B cell (primary cell): ENCODE measurements around the gene USP48. TPM values are rescaled to one million over a fixed set of nuclear protein-coding genes. Genes with fewer than 3 reads are reported as not detected.

Experiments used
- ATAC-seq: fragments of 200-7000 bp; cut with Tn5 transposase; one replicate; pipeline ENCODE4 v1.10.0; 2021; ENCODE audit warnings: low read depth, mild to moderate bottlenecking, moderate number of reproducible peaks, moderate library complexity
- CTCF ChIA-PET: fragments of 350-600 bp; sonication (Branson Sonifier 250); formaldehyde crosslinking; loops from one replicate; lab custom pipeline; 2021; ENCODE audit warnings: antibody characterized with exemption, inconsistent platforms; lab: Charles Lee
- POLR2A ChIA-PET: fragments of 350-600 bp; sonication (Branson Sonifier 250); formaldehyde crosslinking; loops from one replicate; lab custom pipeline; 2021; ENCODE audit warnings: antibody characterized with exemption; lab: Charles Lee
- DNase-seq: peaks from one replicate; pipeline ENCODE4 v3.0.0; 2013
- H2AFZ ChIP-seq: 2 replicates; pipeline ENCODE4 v1.6.1; 2012; ENCODE audit warnings: mild to moderate bottlenecking, low read depth, low read length; ENCODE audit not compliant: insufficient read depth, poor library complexity, severe bottlenecking
- H3K27ac ChIP-seq, 2 donors: 1 replicate in 1 of 2; 2 replicates in 1 of 2; pipeline ENCODE4 v1.5.1; 2012 to 2013; ENCODE audit warnings: low read length in 2 of 2, mild to moderate bottlenecking in 2 of 2, moderate library complexity in 1 of 2
- H3K27me3 ChIP-seq, 4 experiments: fragments of 200-600 bp in 1 of 4; sonication (generic) in 1 of 4; replicated peaks in 1 of 4; 1 replicate in 2 of 4; 2 replicates in 2 of 4; pipeline versions ENCODE4 v1.6.1 to v1.7.0; 2013 to 2016; ENCODE audit warnings: low read length in 3 of 4, mild to moderate bottlenecking in 2 of 4, mixed read lengths in 1 of 4, moderate library complexity in 1 of 4; ENCODE audit not compliant: insufficient read depth in 4 of 4, control insufficient read depth in 3 of 4; ENCODE audit errors: control extremely low read depth in 1 of 4
- H3K36me3 ChIP-seq, 2 experiments: replicated peaks in 1 of 2; 1 replicate in 1 of 2; 2 replicates in 1 of 2; pipeline versions ENCODE4 v1.6.1 to v1.7.1; 2013; ENCODE audit warnings: low read length in 1 of 2; ENCODE audit not compliant: insufficient read depth in 2 of 2, control insufficient read depth in 1 of 2; ENCODE audit errors: control extremely low read depth in 1 of 2, extremely low read depth in 1 of 2
- H3K4me1 ChIP-seq, 2 donors: fragments of 200-600 bp in 1 of 2; sonication (generic) in 1 of 2; 1 replicate in 1 of 2; 2 replicates in 1 of 2; pipeline versions ENCODE4 v1.5.1 to v1.6.1; 2013 to 2017; ENCODE audit warnings: low read length in 2 of 2; ENCODE audit not compliant: control insufficient read depth in 2 of 2, insufficient read depth in 2 of 2
- H3K4me2 ChIP-seq: replicated peaks from 2 replicates; pipeline ENCODE3; 2012; ENCODE audit warnings: mild to moderate bottlenecking, low read depth, low read length; ENCODE audit not compliant: poor library complexity, severe bottlenecking
- H3K4me3 ChIP-seq, 5 experiments: fragments of 200-600 bp in 1 of 5; sonication (generic) in 1 of 5; 1 replicate in 3 of 5; 2 replicates in 2 of 5; pipeline versions ENCODE4 v1.5.1 to v1.7.0; 2011 to 2016; ENCODE audit warnings: low read length in 4 of 5, mild to moderate bottlenecking in 4 of 5, low read depth in 2 of 5, control low read depth in 1 of 5, moderate library complexity in 1 of 5; ENCODE audit not compliant: insufficient read depth in 1 of 5; ENCODE audit errors: control extremely low read depth in 1 of 5, extremely low read depth in 1 of 5
- H3K79me2 ChIP-seq: fragments of 200-600 bp; sonication (generic); one replicate; pipeline ENCODE4 v1.6.0; 2016; ENCODE audit warnings: low read length; ENCODE audit not compliant: control insufficient read depth, insufficient read depth
- H3K9ac ChIP-seq: fragments of 200-600 bp; sonication (generic); 2 replicates; pipeline ENCODE4 v1.6.1; 2017; ENCODE audit warnings: mild to moderate bottlenecking, low read length, moderate library complexity
- H3K9me3 ChIP-seq, 3 donors: one replicate each; pipeline versions ENCODE4 v1.6.1 to v1.7.1; 2013; ENCODE audit warnings: low read length in 2 of 3; ENCODE audit not compliant: control insufficient read depth in 2 of 3, insufficient read depth in 1 of 3; ENCODE audit errors: control extremely low read depth in 1 of 3
- H4K20me1 ChIP-seq: 2 replicates; pipeline ENCODE4 v1.6.0; 2012; ENCODE audit warnings: mild to moderate bottlenecking, low read length; ENCODE audit not compliant: insufficient read depth, control insufficient read depth, poor library complexity, severe bottlenecking
- H3K27ac Mint-ChIP-seq: one replicate; pipeline ENCODE4 v1.8.0; 2021; ENCODE audit warnings: mixed read lengths
- H3K27me3 Mint-ChIP-seq: one replicate; pipeline ENCODE4 v1.8.0; 2021; ENCODE audit warnings: mixed read lengths
- H3K4me1 Mint-ChIP-seq: one replicate; pipeline ENCODE4 v1.8.0; 2021; ENCODE audit warnings: mixed read lengths
- H3K4me3 Mint-ChIP-seq: one replicate; pipeline ENCODE4 v1.8.0; 2021; ENCODE audit warnings: mixed read lengths
- H3K9me3 Mint-ChIP-seq: one replicate; pipeline ENCODE4 v1.8.0; 2022; ENCODE audit warnings: mixed read lengths; ENCODE audit not compliant: insufficient read depth
- EZH2 ChIP-seq: IDR thresholded peaks from 2 replicates; pipeline ENCODE4 v1.6.1; 2012; ENCODE audit warnings: borderline replicate concordance, low read depth, mild to moderate bottlenecking, moderate library complexity, low read length; ENCODE audit not compliant: insufficient read depth, poor library complexity, severe bottlenecking
- WGBS: methylation state at CpG from one replicate; pipeline ENCODE4 v1.1.5; 2013; ENCODE audit warnings: missing lambda C conversion rate; ENCODE audit not compliant: insufficient coverage; 5-methylcytosine and 5-hydroxymethylcytosine counted together
- intact Hi-C: fragments of 100-400 bp; cut with micrococcal nuclease; formaldehyde crosslinking; loops from one replicate; pipeline ENCODE4 v1.10.0; 2022
- polyA plus RNA-seq: library from polyadenylated mRNA; depleted of rRNA; stranded (reverse); fragments of >200 nt; gene quantifications from 2 replicates; pipeline ENCODE4 v1.2.3, GENCODE V29; 2012
- total RNA-seq, 2 donors: library from RNA; stranded (reverse); fragments of 120-200 nt in 1 of 2; gene quantifications; 1 replicate in 1 of 2; 2 replicates in 1 of 2; pipeline versions ENCODE4 v1.2.3 to v1.2.4, GENCODE V29; 2013 to 2022
- TF ChIP-seq, protein P1 (sequence below): fragments of 200-600 bp; IDR thresholded peaks from one replicate; pipeline ENCODE4 v1.8.0; 2022; ENCODE audit warnings: antibody characterized with exemption, mild to moderate bottlenecking

The USP48 gene
- total and polyA plus RNA-seq, 2 donors (not counting 1 experiment from before 2014, with no cell fraction given): 21.2 to 135 TPM

DNA sequence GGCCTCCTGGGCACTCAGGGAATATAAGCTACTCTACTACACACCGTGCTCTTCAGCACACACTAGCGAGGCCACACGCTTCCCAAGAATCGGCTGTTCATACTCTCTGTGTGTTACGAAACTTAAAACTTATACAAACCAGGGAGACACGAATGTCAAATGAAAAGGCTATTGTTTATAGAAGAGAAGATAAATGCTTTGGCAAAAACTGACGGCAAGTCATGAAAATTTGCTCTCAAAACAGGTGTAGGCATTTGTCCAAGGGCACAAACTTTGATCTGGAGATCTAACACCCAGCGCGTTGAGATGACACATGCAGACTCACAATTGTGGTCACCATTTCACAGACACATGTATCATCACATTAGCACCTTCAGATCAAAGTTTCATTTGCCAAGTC, 46.1 kb downstream of the USP48 start:
- TF ChIP-seq, protein P1, sequence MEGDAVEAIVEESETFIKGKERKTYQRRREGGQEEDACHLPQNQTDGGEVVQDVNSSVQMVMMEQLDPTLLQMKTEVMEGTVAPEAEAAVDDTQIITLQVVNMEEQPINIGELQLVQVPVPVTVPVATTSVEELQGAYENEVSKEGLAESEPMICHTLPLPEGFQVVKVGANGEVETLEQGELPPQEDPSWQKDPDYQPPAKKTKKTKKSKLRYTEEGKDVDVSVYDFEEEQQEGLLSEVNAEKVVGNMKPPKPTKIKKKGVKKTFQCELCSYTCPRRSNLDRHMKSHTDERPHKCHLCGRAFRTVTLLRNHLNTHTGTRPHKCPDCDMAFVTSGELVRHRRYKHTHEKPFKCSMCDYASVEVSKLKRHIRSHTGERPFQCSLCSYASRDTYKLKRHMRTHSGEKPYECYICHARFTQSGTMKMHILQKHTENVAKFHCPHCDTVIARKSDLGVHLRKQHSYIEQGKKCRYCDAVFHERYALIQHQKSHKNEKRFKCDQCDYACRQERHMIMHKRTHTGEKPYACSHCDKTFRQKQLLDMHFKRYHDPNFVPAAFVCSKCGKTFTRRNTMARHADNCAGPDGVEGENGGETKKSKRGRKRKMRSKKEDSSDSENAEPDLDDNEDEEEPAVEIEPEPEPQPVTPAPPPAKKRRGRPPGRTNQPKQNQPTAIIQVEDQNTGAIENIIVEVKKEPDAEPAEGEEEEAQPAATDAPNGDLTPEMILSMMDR: no peak
- TF ChIP-seq EZH2: no peak
- intact Hi-C loops: no loop called here
- H3K4me2 ChIP-seq: no peak overlapping the region
- Mint-ChIP-seq H3K9me3 (no peaks in the 10 kb centered on the region), H3K4me3 (no peak overlapping the region), H3K4me1 (no peaks in the 10 kb centered on the region), H3K27ac (no peak overlapping the region), H3K27me3 (no peaks in the 10 kb centered on the region)
- DNase-seq: no peak
- ChIA-PET POLR2A (no interaction called here), CTCF (no interaction called here)
- H3K9me3 ChIP-seq: no peaks in the 10 kb centered on the region
- H3K79me2 ChIP-seq: peaks cover 2% of the 10 kb centered on the region
- H3K9ac ChIP-seq: no peak overlapping the region
- ATAC-seq: no peak
- H3K27me3 ChIP-seq: no peaks in the 10 kb centered on the region
- H3K4me1 ChIP-seq: no peaks in the 10 kb centered on the region
- no peak overlapping the region for H2AFZ ChIP-seq
- H4K20me1 ChIP-seq: peaks cover 3% of the 10 kb centered on the region
- H3K36me3 ChIP-seq: peaks cover 14 to 48% of the 10 kb centered on the region in 2 experiments
- WGBS: 86% methylated on average over 1 of the region's 9 CpGs
- H3K4me3 ChIP-seq: no peak overlapping the region
- H3K27ac ChIP-seq: no peak overlapping the region

DNA sequence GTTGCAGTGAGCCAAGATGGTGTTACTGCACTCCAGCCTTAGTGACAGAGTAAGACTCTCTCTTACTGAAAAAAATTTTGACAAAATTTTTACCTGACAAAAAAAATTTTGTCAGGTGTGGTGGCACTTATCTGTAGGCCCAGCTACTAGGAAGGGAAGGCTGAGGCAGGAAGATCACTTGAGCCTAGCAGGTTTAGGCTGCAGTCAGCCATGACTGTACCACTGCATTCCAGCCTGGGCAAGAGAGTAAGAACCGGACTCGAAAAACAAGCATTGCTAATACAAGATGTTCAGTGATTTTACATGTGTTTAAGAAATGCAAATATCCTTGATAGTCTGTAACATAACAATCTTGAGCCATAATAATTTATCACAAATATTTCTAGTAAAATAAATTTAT, 46.9 kb downstream of the USP48 start:
- Mint-ChIP-seq H3K9me3 (no peaks in the 10 kb centered on the region), H3K4me1 (no peaks in the 10 kb centered on the region), H3K27ac (no peak overlapping the region), H3K4me3 (no peak overlapping the region), H3K27me3 (no peaks in the 10 kb centered on the region)
- Histone ChIP-seq H3K27ac (no peak overlapping the region), H3K36me3 (peaks cover 14 to 50% of the 10 kb centered on the region in 2 experiments), H3K4me1 (no peaks in the 10 kb centered on the region), H3K4me2 (no peak overlapping the region), H4K20me1 (peaks cover 3% of the 10 kb centered on the region), H3K79me2 (peaks cover 3% of the 10 kb centered on the region), H2AFZ (no peak overlapping the region), H3K9me3 (no peaks in the 10 kb centered on the region), H3K27me3 (no peaks in the 10 kb centered on the region), H3K4me3 (no peak overlapping the region), H3K9ac (no peak overlapping the region)
- no CpG with 5 or more reads among the region's 2 CpGs for WGBS
- ChIA-PET POLR2A (no interaction called here), CTCF (interaction anchor here (0.7 kb wide), 1 partner anchor 12 kb away, joined by 5 read pairs; no protein-coding TSS in a partner anchor)
- DNase-seq (no peak), ATAC-seq (no peak)
- no peak for TF ChIP-seq EZH2
- TF ChIP-seq, protein P1: no peak
- intact Hi-C loops: no loop called here
